ENCODE measurements around the gene HMCES.
"Not testable (repeated sequence)": the region's sequence is repeated elsewhere in the genome, so short reads cannot be mapped to it uniquely, and the experiment has no call there.

Gene HMCES

GRCh38 chr3:129257609-129258008 is 21.1 kb upstream of the HMCES start:
- DNase-seq (ENCODE audit: low read depth), result no peak

- no peak for DNase-seq (ENCODE audit: low read depth)
These were observed 18.8 kb upstream of the HMCES start for GRCh38 chr3:129259612-129260477.

GRCh38 chr3:129260606-129261005 is 18.1 kb upstream of the HMCES start:
- no peak for DNase-seq (ENCODE audit: low read depth)

GRCh38 chr3:129261894-129262293 is 16.8 kb upstream of the HMCES start:
- DNase-seq (ENCODE audit: low read depth), result no peak

GRCh38 chr3:129263161-129263910 is 15.3 kb upstream of the HMCES start:
- no peak for DNase-seq (ENCODE audit: low read depth)

GRCh38 chr3:129264994-129265393 is 13.7 kb upstream of the HMCES start:
- DNase-seq (ENCODE audit: low read depth), result not testable (repeated sequence)

- no peak for DNase-seq (ENCODE audit: low read depth)
These were observed 12.0 kb upstream of the HMCES start for GRCh38 chr3:129266651-129267050.

- DNase-seq (ENCODE audit: low read depth), result no peak
These were observed 10.3 kb upstream of the HMCES start for GRCh38 chr3:129268396-129268795.

- DNase-seq (ENCODE audit: low read depth), result no peak
These were observed 7.0 kb upstream of the HMCES start for GRCh38 chr3:129271674-129272073.

- no peak for DNase-seq (ENCODE audit: low read depth)
These were observed 2.3 kb upstream of the HMCES start for GRCh38 chr3:129276385-129276784.

GRCh38 chr3:129277829-129278271 is 820 bp upstream of the HMCES start:
- DNase-seq (ENCODE audit: low read depth), result peak; percentile 27

- peak; percentile 67 for DNase-seq (ENCODE audit: low read depth)
These were observed 566 bp downstream of the HMCES start for GRCh38 chr3:129278966-129279906.

- DNase-seq (ENCODE audit: low read depth), result no peak
These were observed 1.5 kb downstream of the HMCES start for GRCh38 chr3:129280183-129280582.

- DNase-seq (ENCODE audit: low read depth), result no peak
These were observed 3.1 kb downstream of the HMCES start for GRCh38 chr3:129281726-129282125.

GRCh38 chr3:129282727-129283327 is 4.2 kb downstream of the HMCES start:
- peak; percentile 52 for DNase-seq (ENCODE audit: low read depth)

GRCh38 chr3:129286081-129286480 is 7.4 kb downstream of the HMCES start:
- DNase-seq (ENCODE audit: low read depth), result peak; percentile 26

GRCh38 chr3:129288446-129288845 is 9.8 kb downstream of the HMCES start:
- DNase-seq (ENCODE audit: low read depth), result no peak

GRCh38 chr3:129289201-129289921 is 10.7 kb downstream of the HMCES start:
- peak; percentile 83 for DNase-seq (ENCODE audit: low read depth)

GRCh38 chr3:129291236-129291886 is 12.7 kb downstream of the HMCES start:
- no peak for DNase-seq (ENCODE audit: low read depth)

GRCh38 chr3:129295286-129295685 is 16.6 kb downstream of the HMCES start:
- DNase-seq (ENCODE audit: low read depth), result no peak
